SK-N-MC (cell line): ENCODE data around the gene EIF4EBP2.

Source experiments
- DNase-seq: peaks from one replicate; pipeline ENCODE4 v3.0.0-alpha.2; 2011; ENCODE audit warnings: low read depth, low spot score
- H3K27ac ChIP-seq: fragments of 200-600 bp; sonication (generic); 2 replicates; pipeline ENCODE4 v1.5.1; 2016; ENCODE audit warnings: mixed run types
- H3K36me3 ChIP-seq: fragments of 200-600 bp; sonication (generic); 2 replicates; pipeline ENCODE4 v1.6.1; 2017; ENCODE audit warnings: antibody characterized with exemption, low read length, mixed read lengths; ENCODE audit not compliant: insufficient read depth
- H3K4me3 ChIP-seq: fragments of 200-600 bp; sonication (generic); 2 replicates; pipeline ENCODE4 v1.5.1; 2016
- H3K9ac ChIP-seq: fragments of 200-600 bp; sonication (generic); 2 replicates; pipeline ENCODE4 v1.8.0; 2017; ENCODE audit warnings: mixed run types, mixed read lengths; ENCODE audit not compliant: insufficient read length
- H3K9me3 ChIP-seq: fragments of 200-600 bp; sonication (generic); 2 replicates; pipeline ENCODE4 v1.6.1; 2017; ENCODE audit warnings: low read depth, mild to moderate bottlenecking, antibody characterized with exemption, low read length, moderate library complexity, mixed read lengths
- EZH2 ChIP-seq: fragments of 200-600 bp; sonication (generic); IDR thresholded peaks from one replicate; pipeline ENCODE4 v1.6.1; 2017; ENCODE audit warnings: antibody characterized with exemption
- FOXP2 ChIP-seq: optimal IDR thresholded peaks from 2 replicates; pipeline ENCODE3; 2011; ENCODE audit warnings: mild to moderate bottlenecking, moderate library complexity; ENCODE audit not compliant: insufficient read depth; ENCODE audit errors: extremely low read length, control extremely low read depth
- POLR2AphosphoS5 ChIP-seq: IDR thresholded peaks from 2 replicates; pipeline ENCODE4 v1.6.1; 2012; ENCODE audit warnings: mild to moderate bottlenecking, low read depth, low read length, borderline replicate concordance

The EIF4EBP2 gene

GRCh38 chr10:70418713-70419112 is 14.8 kb downstream of the EIF4EBP2 start:
- Histone ChIP-seq H3K9me3 (no peaks in the 10 kb centered on the region), H3K4me3 (no peak overlapping the region), H3K9ac (no peak overlapping the region), H3K27ac (no peak overlapping the region), H3K36me3 (peaks cover 24% of the 10 kb centered on the region; the same call in 1 of the 2 replicates)
- DNase-seq: no peak
- no peak for TF ChIP-seq EZH2
- no peak for TF ChIP-seq FOXP2
- no peak for TF ChIP-seq POLR2AphosphoS5

GRCh38 chr10:70424320-70424719 is 20.4 kb downstream of the EIF4EBP2 start:
- TF ChIP-seq FOXP2 (no peak), POLR2AphosphoS5 (no peak), EZH2 (no peak)
- DNase-seq: no peak
- Histone ChIP-seq H3K27ac (no peak overlapping the region), H3K4me3 (no peak overlapping the region), H3K9ac (no peak overlapping the region), H3K9me3 (no peaks in the 10 kb centered on the region), H3K36me3 (peaks cover 57% of the 10 kb centered on the region)

DNA sequence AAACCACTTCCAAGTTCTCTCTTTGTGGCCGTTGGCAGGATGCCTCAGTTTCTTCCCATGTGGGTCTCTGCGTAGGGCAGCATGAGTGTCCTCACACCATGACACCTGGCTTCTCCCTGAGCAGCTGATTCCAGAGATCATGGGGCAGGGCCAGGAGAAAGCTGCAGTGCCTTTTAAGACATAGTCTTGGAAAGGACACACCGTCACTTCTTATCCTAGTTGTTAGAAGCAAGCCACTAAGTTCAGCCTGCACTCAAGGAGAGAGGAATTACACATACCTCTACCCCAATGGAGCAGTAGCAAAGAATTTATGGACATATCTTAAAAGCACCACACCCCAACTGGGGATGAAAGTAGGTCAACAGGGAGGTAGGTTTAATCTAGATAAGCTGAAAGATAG is 21.2 kb downstream of the EIF4EBP2 start:
- no peaks in the 10 kb centered on the region for H3K9me3 ChIP-seq
- no peak overlapping the region for H3K27ac ChIP-seq
- no peak overlapping the region for H3K4me3 ChIP-seq
- no peak overlapping the region for H3K9ac ChIP-seq
- no peak for TF ChIP-seq FOXP2
- no peak for TF ChIP-seq EZH2
- no peak for TF ChIP-seq POLR2AphosphoS5
- peaks cover 57% of the 10 kb centered on the region for H3K36me3 ChIP-seq
- no peak for DNase-seq

DNA sequence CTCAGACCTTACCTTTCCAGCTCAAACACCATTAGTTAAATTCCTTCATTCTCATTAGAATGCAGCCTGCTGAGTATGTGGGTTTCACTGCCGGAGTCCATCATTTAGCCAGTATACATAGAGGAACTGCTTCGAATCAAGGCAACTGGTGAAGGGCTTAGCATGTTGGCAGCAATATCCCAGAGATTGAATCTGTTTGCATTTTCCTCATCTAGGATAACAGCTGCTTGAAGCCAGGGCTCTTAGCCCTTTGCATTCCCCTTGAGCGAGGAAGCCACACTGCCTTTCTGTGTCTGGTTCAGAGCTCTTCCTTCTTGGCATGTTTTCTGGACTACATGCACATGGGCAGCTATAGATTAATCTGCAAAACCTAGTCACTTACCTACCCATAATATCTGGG is 22.9 kb downstream of the EIF4EBP2 start:
- H3K36me3 ChIP-seq: peaks cover 48% of the 10 kb centered on the region
- no peak for DNase-seq

GRCh38 chr10:70430493-70431445 is 26.8 kb downstream of the EIF4EBP2 start:
- no peak for DNase-seq
- Histone ChIP-seq H3K27ac (no peak overlapping the region), H3K9ac (no peak overlapping the region), H3K36me3 (peaks cover 13% of the 10 kb centered on the region; the same call in 1 of the 2 replicates), H3K4me3 (no peak overlapping the region), H3K9me3 (no peaks in the 10 kb centered on the region)
- TF ChIP-seq FOXP2: no peak
- no peak for TF ChIP-seq EZH2
- TF ChIP-seq POLR2AphosphoS5: no peak; the same call in 1 of the 2 replicates

More for the DNA sequence above, 22.9 kb downstream of the EIF4EBP2 start:
- Histone ChIP-seq H3K9ac (no peak overlapping the region), H3K4me3 (no peak overlapping the region), H3K9me3 (no peaks in the 10 kb centered on the region), H3K27ac (no peak overlapping the region)
- no peak for TF ChIP-seq EZH2
- TF ChIP-seq FOXP2: no peak
- TF ChIP-seq POLR2AphosphoS5: no peak

DNA sequence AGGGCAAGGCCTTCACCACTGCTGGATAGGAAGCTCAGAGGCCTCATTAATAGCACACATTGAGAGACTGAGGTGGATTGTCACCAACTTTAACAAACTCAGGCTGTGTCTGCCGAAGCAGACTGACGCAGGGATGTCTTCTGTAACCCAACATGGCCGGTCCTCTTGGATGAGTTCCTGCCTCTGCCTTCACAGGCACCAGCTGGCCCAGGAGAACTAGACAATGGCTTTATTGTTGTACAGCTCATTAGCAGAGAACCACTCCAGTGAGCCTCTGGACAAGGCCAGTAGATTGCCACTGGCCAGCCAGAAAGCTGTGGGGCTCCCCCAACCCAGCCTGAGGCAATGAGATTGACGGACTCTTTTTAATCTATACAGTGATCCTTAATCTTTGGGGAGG is 28.2 kb downstream of the EIF4EBP2 start:
- Histone ChIP-seq H3K36me3 (peaks cover 8% of the 10 kb centered on the region; the same call in 1 of the 2 replicates), H3K27ac (no peak overlapping the region), H3K9ac (no peak overlapping the region), H3K4me3 (no peak overlapping the region), H3K9me3 (no peaks in the 10 kb centered on the region)
- DNase-seq: no peak
- TF ChIP-seq FOXP2: no peak
- no peak for TF ChIP-seq EZH2
- TF ChIP-seq POLR2AphosphoS5: no peak

DNA sequence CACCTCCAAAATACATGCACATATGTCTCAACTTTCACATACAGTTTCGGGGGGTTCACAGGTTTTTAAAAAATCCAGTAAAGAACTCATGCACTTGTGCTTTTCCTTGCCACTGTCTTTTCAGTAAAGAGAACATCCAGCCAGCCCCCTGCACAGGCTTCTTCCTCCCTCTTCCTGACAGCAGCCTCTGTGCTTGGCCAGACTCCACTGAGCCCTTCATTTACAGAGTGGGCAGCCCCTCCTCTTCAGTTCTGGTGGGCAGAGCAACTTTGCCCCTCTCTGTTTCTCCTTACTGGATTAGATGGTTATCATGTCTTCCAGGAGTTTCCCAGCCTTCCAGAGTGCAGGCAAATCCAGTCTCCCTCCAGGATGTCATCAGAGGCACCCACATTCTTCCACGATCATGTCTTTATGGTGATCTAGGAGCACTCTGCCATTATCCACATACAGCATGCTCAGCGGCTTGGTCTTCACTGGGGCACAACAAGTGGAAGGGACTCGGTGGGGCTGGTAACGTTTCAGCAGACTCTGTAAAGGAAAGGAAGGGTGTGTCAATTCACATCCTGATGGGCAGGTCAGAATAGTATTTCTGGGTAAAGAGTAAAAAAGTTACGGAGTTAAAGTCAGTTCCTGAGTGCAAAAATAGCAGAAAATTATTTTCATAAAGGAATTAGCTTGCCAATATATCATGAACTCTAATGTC is 28.8 kb downstream of the EIF4EBP2 start:
- TF ChIP-seq FOXP2 (no peak), EZH2 (no peak), POLR2AphosphoS5 (no peak)
- H3K27ac ChIP-seq: no peak overlapping the region
- H3K4me3 ChIP-seq: no peak overlapping the region
- H3K9ac ChIP-seq: no peak overlapping the region
- no peaks in the 10 kb centered on the region for H3K9me3 ChIP-seq
- no peak for DNase-seq
- peaks cover 2% of the 10 kb centered on the region; the same call in 1 of the 2 replicates for H3K36me3 ChIP-seq

DNA sequence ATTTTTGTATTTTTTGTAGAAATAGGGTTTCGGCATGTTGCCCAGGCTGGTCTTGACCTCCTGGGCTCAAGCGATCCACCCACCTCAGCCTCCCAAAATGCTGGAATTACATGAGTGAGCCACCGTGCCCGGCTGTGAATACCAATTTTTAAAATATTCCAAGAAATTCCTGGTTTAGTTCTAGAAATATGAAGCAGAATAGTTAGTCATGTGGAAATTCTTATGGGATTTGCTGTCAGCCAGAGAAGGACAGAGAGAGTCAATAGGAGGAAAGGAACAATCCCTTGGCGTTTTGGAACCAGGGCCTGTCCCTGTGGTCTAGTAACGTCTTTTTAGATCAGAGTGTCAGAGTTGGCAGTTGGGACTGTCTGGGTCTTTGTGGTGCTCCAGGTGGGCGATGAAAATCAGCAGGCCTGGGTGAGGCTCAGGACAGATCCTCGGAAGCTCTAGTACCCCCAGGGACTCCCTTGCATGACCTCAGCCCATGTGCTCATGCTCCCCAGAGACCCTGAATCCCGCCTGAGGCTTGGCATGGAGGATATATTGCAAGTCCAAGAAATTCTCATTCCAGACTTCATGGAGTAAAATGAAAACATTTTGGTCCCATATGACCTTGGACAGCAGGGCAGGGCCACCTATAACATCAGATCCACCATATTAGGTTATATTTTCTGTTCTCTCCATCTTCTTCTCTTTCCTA is 29.8 kb downstream of the EIF4EBP2 start:
- Histone ChIP-seq H3K36me3 (no peaks in the 10 kb centered on the region; the same call in 1 of the 2 replicates), H3K4me3 (no peak overlapping the region), H3K27ac (no peak overlapping the region), H3K9ac (no peak overlapping the region), H3K9me3 (no peaks in the 10 kb centered on the region)
- TF ChIP-seq FOXP2 (no peak), POLR2AphosphoS5 (no peak), EZH2 (no peak)
- DNase-seq: no peak
